HG03135 (cell line): ENCODE measurements around the gene BLACAT1.
"Not testable (repeated sequence)": the region's sequence is repeated elsewhere in the genome, so short reads cannot be mapped to it uniquely, and the experiment has no call there.

ENCODE experiments used
- ATAC-seq: cut with Tn5 transposase; IDR thresholded peaks from one replicate; pipeline ENCODE4 v1.9.1; 2021; ENCODE audit warnings: mild to moderate bottlenecking, moderate library complexity; ENCODE audit not compliant: unreplicated experiment

Gene BLACAT1

GRCh38 chr1:205421798-205422197 is 34.0 kb downstream of the BLACAT1 start, which contains the start of gene LEMD1:
LEMD1 (minus strand) TSS chr1:205422056; CDS start chr1:205420536, 1,520 bp downstream.
- ATAC-seq, result no peak

DNA sequence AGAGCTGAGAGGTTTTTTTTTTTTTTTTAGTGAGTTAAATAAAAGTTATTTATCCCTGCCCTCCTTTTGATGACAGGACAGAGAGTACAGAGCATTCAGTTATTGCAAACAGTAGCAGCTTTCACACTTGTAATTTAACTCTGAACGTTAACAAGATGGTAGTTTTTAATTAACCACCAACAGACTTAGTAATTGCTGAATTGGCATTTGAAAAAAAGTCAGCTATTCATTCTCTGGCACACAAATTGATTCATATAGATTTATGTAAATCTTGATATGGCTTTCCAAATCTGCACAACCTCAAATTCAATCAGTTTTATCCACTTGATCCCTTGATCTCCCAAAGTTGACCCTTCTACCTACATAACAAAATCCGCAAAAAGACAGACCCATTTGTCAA is 34.9 kb downstream of the BLACAT1 start:
- ATAC-seq, result no peak

- no peak for ATAC-seq
Measured at GRCh38 chr1:205417870-205418635, 37.8 kb downstream of the BLACAT1 start.

DNA sequence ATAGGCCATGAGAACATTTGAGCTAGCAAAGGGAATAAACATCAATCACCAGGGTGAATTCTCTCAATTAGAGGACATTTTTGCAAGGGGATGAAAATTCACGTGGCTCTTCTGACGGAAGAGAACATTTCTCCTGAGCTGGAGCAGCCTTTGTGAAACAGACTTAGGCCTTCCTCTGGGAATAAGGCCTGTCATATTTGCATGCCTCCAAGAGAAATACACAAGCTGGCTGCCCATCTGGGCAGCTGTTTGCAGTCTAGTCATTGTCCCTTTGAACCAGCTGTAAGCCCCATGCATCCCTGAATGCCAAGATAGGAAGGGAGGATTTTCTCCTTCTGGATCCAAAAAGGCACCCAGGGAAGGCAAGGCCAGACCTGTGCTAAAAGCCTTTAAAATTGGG is 39.5 kb downstream of the BLACAT1 start:
- no peak for ATAC-seq

GRCh38 chr1:205410581-205411298 is 45.1 kb downstream of the BLACAT1 start:
- ATAC-seq, result no peak

GRCh38 chr1:205407970-205408369 is 47.9 kb downstream of the BLACAT1 start:
- ATAC-seq, result no peak

GRCh38 chr1:205406252-205406651 is 49.6 kb downstream of the BLACAT1 start:
- not testable (repeated sequence) for ATAC-seq
